Kidney (tissue), 14 donors: ENCODE data around the gene HSPG2. TPM values are rescaled to one million over a fixed set of nuclear protein-coding genes. Genes with fewer than 3 reads are reported as not detected.

Experiments used
- DNase-seq, 5 donors: peaks; one replicate each; pipeline ENCODE4 v3.0.0-alpha.2; 2013 to 2020
- FAIRE-seq: peaks from 2 replicates; lab custom pipeline; 2012; peaks lifted over from hg19 to GRCh38; lab: Jason Lieb, UNC
- H3K27ac ChIP-seq, 2 donors: one replicate each; pipeline ENCODE4 v1.7.0; 2013; ENCODE audit warnings: low read depth in 2 of 2, low read length in 2 of 2, inconsistent platforms in 1 of 2
- H3K27me3 ChIP-seq: one replicate; pipeline ENCODE4 v1.7.1; 2013; ENCODE audit warnings: low read length, inconsistent platforms; ENCODE audit not compliant: control insufficient read depth, insufficient read depth
- H3K36me3 ChIP-seq, 3 donors: one replicate each; pipeline versions ENCODE4 v1.7.0 to v1.7.1; 2013; ENCODE audit warnings: low read length in 3 of 3, control low read depth in 1 of 3, inconsistent platforms in 1 of 3; ENCODE audit not compliant: insufficient read depth in 3 of 3, control insufficient read depth in 2 of 3
- H3K4me1 ChIP-seq, 3 donors: one replicate each; pipeline versions ENCODE4 v1.7.0 to v1.7.1; 2013; ENCODE audit warnings: low read length in 3 of 3, inconsistent platforms in 1 of 3, low read depth in 1 of 3; ENCODE audit not compliant: control insufficient read depth in 2 of 3, insufficient read depth in 2 of 3
- H3K4me3 ChIP-seq, 3 donors: one replicate each; pipeline versions ENCODE4 v1.7.0 to v1.8.1; 2013; ENCODE audit warnings: low read length in 3 of 3, control low read depth in 1 of 3, inconsistent platforms in 1 of 3
- H3K9ac ChIP-seq, 3 donors: one replicate each; pipeline versions ENCODE4 v1.7.0 to v1.7.1; 2013; ENCODE audit warnings: low read length in 3 of 3, control low read depth in 1 of 3, inconsistent platforms in 1 of 3
- H3K9me3 ChIP-seq, 3 donors: one replicate each; pipeline versions ENCODE4 v1.7.0 to v1.7.1; 2013; ENCODE audit warnings: low read length in 3 of 3, control low read depth in 1 of 3, inconsistent platforms in 1 of 3; ENCODE audit not compliant: control insufficient read depth in 2 of 3, insufficient read depth in 1 of 3
- intact Hi-C: fragments of 100-400 bp; cut with DNase I; formaldehyde crosslinking; loops from one replicate; pipeline ENCODE4 v1.11.1; 2022
- polyA plus RNA-seq: library from polyadenylated mRNA; stranded (reverse); fragments of 350-450 nt; fragmentation: Illumina TruSeq; extraction: RNeasy Lipid Tissue Mini Kit (QIAGEN cat#74804); gene quantifications from one replicate; pipeline ENCODE4 v1.2.3, GENCODE V29; 2014; ENCODE audit warnings: low read depth, low replicate concordance; ENCODE audit not compliant: insufficient read depth
- total RNA-seq: library from RNA; stranded (reverse); fragmentation: NEBNext Ultra II Directional; extraction: Animal tissue kit (Norgen Biotek cat#: 25700); gene quantifications from one replicate; pipeline ENCODE4 v1.2.1, GENCODE V29; 2021
- TF ChIP-seq, protein P1 (sequence below): IDR thresholded peaks from 3 replicates; pipeline ENCODE4 v1.5.1; 2012; ENCODE audit warnings: mild to moderate bottlenecking, moderate library complexity, borderline replicate concordance; ENCODE audit not compliant: insufficient read depth; ENCODE audit errors: extremely low read depth
- donor health status: control.
- donor health status: control.
- donor health status: control.
- donor health status: control.
- donor health status: control.
- donor health status: DM: yes; HTN: yes; CAD: no.
- donor health status: Normal renal cell carcinoma (clear cell type).

HSPG2 gene
- total and polyA plus RNA-seq, 2 donors from 2014 or later: 60.4 to 510 TPM

DNA sequence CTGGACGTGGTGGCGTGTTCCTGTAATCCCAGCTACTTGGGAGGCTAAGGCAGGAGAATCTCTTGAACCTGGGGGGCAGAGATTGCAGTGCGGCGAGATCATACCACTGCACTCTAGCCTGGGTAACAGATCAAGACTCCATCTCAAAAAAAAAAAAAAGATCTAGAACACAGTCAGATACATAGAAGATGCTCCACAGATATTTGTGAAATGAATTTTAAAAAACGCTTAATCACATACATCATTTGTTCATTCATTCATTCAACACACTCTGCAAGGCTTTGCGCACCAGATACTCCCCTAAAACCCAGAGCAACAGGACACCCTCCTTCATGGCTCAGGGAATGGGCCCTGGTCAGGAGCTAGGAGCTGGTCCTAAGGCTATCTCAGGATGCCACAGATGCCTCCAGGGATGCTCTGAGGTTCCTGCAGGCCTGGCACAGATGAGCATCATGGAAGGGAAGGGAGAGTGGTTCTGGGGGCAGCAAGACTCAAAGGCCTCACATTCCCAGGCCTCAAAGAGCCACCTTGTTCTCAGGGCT, 6.4 kb downstream of the HSPG2 start:
- intact Hi-C loops: no loop called here
- Histone ChIP-seq H3K9ac (peak overlapping the region in 1 of 3 donors; percentile 48), H3K27ac (peak overlapping the region; percentile 74 to 80), H3K27me3 (no peaks in the 10 kb centered on the region), H3K9me3 (no peaks in the 10 kb centered on the region), H3K36me3 (no peaks in the 10 kb centered on the region), H3K4me3 (no peak overlapping the region), H3K4me1 (peaks cover 4 to 57% (median 28%) of the 10 kb centered on the region in 3 donors)
- TF ChIP-seq, protein P1, sequence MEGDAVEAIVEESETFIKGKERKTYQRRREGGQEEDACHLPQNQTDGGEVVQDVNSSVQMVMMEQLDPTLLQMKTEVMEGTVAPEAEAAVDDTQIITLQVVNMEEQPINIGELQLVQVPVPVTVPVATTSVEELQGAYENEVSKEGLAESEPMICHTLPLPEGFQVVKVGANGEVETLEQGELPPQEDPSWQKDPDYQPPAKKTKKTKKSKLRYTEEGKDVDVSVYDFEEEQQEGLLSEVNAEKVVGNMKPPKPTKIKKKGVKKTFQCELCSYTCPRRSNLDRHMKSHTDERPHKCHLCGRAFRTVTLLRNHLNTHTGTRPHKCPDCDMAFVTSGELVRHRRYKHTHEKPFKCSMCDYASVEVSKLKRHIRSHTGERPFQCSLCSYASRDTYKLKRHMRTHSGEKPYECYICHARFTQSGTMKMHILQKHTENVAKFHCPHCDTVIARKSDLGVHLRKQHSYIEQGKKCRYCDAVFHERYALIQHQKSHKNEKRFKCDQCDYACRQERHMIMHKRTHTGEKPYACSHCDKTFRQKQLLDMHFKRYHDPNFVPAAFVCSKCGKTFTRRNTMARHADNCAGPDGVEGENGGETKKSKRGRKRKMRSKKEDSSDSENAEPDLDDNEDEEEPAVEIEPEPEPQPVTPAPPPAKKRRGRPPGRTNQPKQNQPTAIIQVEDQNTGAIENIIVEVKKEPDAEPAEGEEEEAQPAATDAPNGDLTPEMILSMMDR: no peak
- FAIRE-seq: no peak
- no peak for DNase-seq

DNA sequence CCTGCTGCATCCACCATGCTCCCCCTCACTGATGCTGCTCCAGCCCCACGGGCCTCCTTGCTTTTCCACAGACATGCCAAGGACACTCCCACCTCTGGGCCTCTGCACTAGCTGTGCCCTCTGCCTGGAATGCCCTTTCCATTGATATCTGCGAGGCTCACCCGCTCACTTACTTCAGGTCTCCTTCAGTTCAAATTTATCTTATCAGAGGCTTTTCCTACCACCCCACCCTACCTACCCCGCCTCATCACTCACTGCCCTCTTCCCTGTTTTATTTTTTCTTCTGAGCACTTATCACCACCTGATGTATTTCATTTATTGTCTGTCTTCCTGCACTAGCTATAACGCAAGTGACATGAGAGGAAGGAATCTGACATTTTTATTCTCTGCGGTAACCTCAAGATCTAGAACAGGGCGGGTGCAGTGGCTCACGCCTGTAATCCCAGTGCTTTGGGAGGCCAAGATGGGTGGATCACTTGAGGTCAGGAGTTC, 7.0 kb downstream of the HSPG2 start:
- Histone ChIP-seq H3K27me3 (no peaks in the 10 kb centered on the region), H3K4me1 (peaks cover 4 to 56% (median 33%) of the 10 kb centered on the region in 3 donors), H3K4me3 (no peak overlapping the region), H3K9ac (peak overlapping the region in 1 of 3 donors; percentile 48), H3K27ac (no peak overlapping the region), H3K36me3 (no peaks in the 10 kb centered on the region), H3K9me3 (no peaks in the 10 kb centered on the region)
- FAIRE-seq (no peak), DNase-seq (peak in 1 of 5 donors; percentile 70)
- TF ChIP-seq, protein P1: no peak
- intact Hi-C loops: no loop called here

- no peaks in the 10 kb centered on the region for H3K36me3 ChIP-seq
- TF ChIP-seq, protein P1: no peak
- H3K9ac ChIP-seq: peak overlapping the region in 1 of 3 donors; percentile 22
- intact Hi-C loops: no loop called here
- H3K27me3 ChIP-seq: no peaks in the 10 kb centered on the region
- no peak for FAIRE-seq
- peak overlapping the region; percentile 69 to 82 for H3K27ac ChIP-seq
- peaks cover 6 to 61% (median 45%) of the 10 kb centered on the region in 3 donors for H3K4me1 ChIP-seq
- no peak overlapping the region for H3K4me3 ChIP-seq
- DNase-seq: peak in 2 of 5 donors; percentile 59 to 80
- no peaks in the 10 kb centered on the region for H3K9me3 ChIP-seq
These were observed 9.4 kb downstream of the HSPG2 start for GRCh38 chr1:21927533-21928237.
